B cell (primary cell): ENCODE data around the gene ILDR2.

Source experiments
- CTCF ChIP-seq: fragments of 200-600 bp; IDR thresholded peaks from one replicate; pipeline ENCODE4 v1.8.0; 2022; ENCODE audit warnings: antibody characterized with exemption, mild to moderate bottlenecking
- EZH2 ChIP-seq: IDR thresholded peaks from 2 replicates; pipeline ENCODE4 v1.6.1; 2012; ENCODE audit warnings: borderline replicate concordance, low read depth, mild to moderate bottlenecking, moderate library complexity, low read length; ENCODE audit not compliant: insufficient read depth, poor library complexity, severe bottlenecking

- no peak for TF ChIP-seq CTCF
- no peak for TF ChIP-seq EZH2
Measured at GRCh38 chr1:166920561-166921475, 54.5 kb downstream of the ILDR2 start.
